T-helper 17 cell (primary cell): ENCODE measurements around the gene OSBPL10. TPM values are rescaled to one million over a fixed set of nuclear protein-coding genes. Genes with fewer than 3 reads are reported as not detected.
"Not testable (repeated sequence)": the region's sequence is repeated elsewhere in the genome, so short reads cannot be mapped to it uniquely, and the experiment has no call there.

Experiments
- ATAC-seq: fragments of 150-1000 bp; cut with Tn5 transposase; 2 replicates; pipeline ENCODE4 v1.10.0; 2021; ENCODE audit warnings: mild to moderate bottlenecking, moderate library complexity
- DNase-seq, 3 donors: peaks; one replicate each; pipeline versions ENCODE4 v3.0.0 to v3.0.0-alpha.2; 2020 to 2021
- H3K9me3 ChIP-seq: one replicate; pipeline ENCODE4 v1.7.0; 2013; ENCODE audit warnings: low read length, mild to moderate bottlenecking; ENCODE audit not compliant: control insufficient read depth, poor library complexity, severe bottlenecking
- H3K27ac Mint-ChIP-seq: one replicate; pipeline ENCODE4 v1.8.0; 2022; ENCODE audit warnings: mild to moderate bottlenecking, moderate library complexity, mixed read lengths
- H3K27me3 Mint-ChIP-seq: one replicate; pipeline ENCODE4 v1.8.0; 2022; ENCODE audit warnings: mixed read lengths
- H3K36me3 Mint-ChIP-seq: one replicate; pipeline ENCODE4 v1.8.0; 2022; ENCODE audit warnings: low read depth, mixed read lengths
- H3K4me1 Mint-ChIP-seq: one replicate; pipeline ENCODE4 v1.8.0; 2022; ENCODE audit warnings: mild to moderate bottlenecking, mixed read lengths
- H3K4me3 Mint-ChIP-seq: one replicate; pipeline ENCODE4 v1.8.0; 2022; ENCODE audit warnings: mild to moderate bottlenecking, moderate library complexity, mixed read lengths
- total RNA-seq, 4 donors: library from RNA in 2 of 4; stranded (reverse) in 2 of 4; gene quantifications; one replicate each; pipeline ENCODE4 v1.2.3 and lab custom pipeline; 2022 to 2026

The OSBPL10 gene
- total RNA-seq, 2 donors from 2014 or later = 8.5 TPM; not detected in 1

DNA sequence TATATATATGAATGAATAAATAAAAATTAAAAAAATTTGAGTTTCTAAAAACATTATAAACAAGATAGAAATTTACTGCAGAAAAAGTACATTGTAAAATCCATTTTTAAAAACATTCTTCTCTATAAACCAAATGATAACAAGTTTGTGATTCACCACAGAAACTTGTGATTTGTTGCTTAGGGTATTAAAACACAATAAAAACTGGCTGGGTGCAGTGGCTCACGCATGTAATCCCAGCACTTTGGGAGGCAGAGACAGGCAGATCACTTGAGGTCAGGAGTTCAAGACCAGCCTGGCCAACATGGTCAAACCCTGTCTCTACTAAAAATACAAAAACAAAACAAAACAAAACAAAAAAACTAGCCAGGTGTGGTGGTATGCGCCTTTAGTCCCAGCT, 197.2 kb downstream of the OSBPL10 start:
- not testable (repeated sequence) for H3K4me3 Mint-ChIP-seq, H3K4me1 Mint-ChIP-seq, ATAC-seq, DNase-seq, H3K36me3 Mint-ChIP-seq, H3K27ac Mint-ChIP-seq, H3K9me3 ChIP-seq
- H3K27me3 Mint-ChIP-seq = peaks cover 16% of the 10 kb centered on the region

- not testable (repeated sequence) for DNase-seq, H3K27ac Mint-ChIP-seq, H3K36me3 Mint-ChIP-seq, H3K4me3 Mint-ChIP-seq, ATAC-seq, H3K9me3 ChIP-seq, H3K4me1 Mint-ChIP-seq
- peaks cover 23% of the 10 kb centered on the region for H3K27me3 Mint-ChIP-seq
Observed at GRCh38 chr3:31782306-31782705, 198.8 kb downstream of the OSBPL10 start.

GRCh38 chr3:31779514-31779913, 201.5 kb downstream of the OSBPL10 start:
- H3K4me3 Mint-ChIP-seq = no peak overlapping the region
- peaks cover 3% of the 10 kb centered on the region for H3K9me3 ChIP-seq
- ATAC-seq (no peak), DNase-seq (no peak)
- H3K36me3 Mint-ChIP-seq = peaks cover 4% of the 10 kb centered on the region
- no peak overlapping the region for H3K27ac Mint-ChIP-seq
- peaks cover 30% of the 10 kb centered on the region for H3K27me3 Mint-ChIP-seq
- peaks cover 4% of the 10 kb centered on the region for H3K4me1 Mint-ChIP-seq

GRCh38 chr3:31777887-31778286, 203.2 kb downstream of the OSBPL10 start:
- H3K9me3 ChIP-seq = peaks cover 3% of the 10 kb centered on the region
- Mint-ChIP-seq H3K36me3 (peaks cover 6% of the 10 kb centered on the region), H3K27me3 (peaks cover 42% of the 10 kb centered on the region), H3K27ac (no peak overlapping the region), H3K4me3 (no peak overlapping the region), H3K4me1 (peaks cover 2% of the 10 kb centered on the region)
- ATAC-seq (no peak), DNase-seq (no peak)

DNA sequence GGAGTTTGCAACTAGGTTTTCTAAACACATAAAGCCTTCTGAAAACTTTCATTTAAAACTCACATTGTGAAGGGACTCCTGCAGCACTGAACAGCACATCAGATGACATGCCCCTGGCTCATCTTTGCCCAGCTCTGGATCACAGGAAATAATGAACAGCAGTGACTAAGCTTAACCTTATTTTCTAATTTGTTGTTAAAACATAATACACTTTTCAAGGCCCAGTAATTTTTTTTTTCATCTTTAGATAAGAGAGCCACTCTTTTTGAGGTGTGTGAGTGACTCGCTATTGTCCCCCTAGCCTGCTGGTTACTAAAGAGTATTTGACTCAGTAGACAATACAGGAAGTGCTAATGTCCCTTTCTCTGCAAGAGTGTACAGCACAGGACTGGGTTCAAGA, 204.0 kb downstream of the OSBPL10 start:
- no peak overlapping the region for H3K27ac Mint-ChIP-seq
- peaks cover 3% of the 10 kb centered on the region for H3K9me3 ChIP-seq
- H3K36me3 Mint-ChIP-seq = peaks cover 6% of the 10 kb centered on the region
- H3K27me3 Mint-ChIP-seq = peaks cover 42% of the 10 kb centered on the region
- no peak overlapping the region for H3K4me3 Mint-ChIP-seq
- DNase-seq (no peak), ATAC-seq (no peak)
- peaks cover 2% of the 10 kb centered on the region for H3K4me1 Mint-ChIP-seq

- H3K27ac Mint-ChIP-seq = no peak overlapping the region
- ATAC-seq = no peak
- peaks cover 39% of the 10 kb centered on the region for H3K27me3 Mint-ChIP-seq
Observed at GRCh38 chr3:31776016-31776415, 205.0 kb downstream of the OSBPL10 start.

GRCh38 chr3:31775383-31775782, 205.7 kb downstream of the OSBPL10 start:
- H3K9me3 ChIP-seq = peaks cover 3% of the 10 kb centered on the region
- peaks cover 6% of the 10 kb centered on the region for H3K36me3 Mint-ChIP-seq
- DNase-seq (no peak), ATAC-seq (no peak)
- peaks cover 2% of the 10 kb centered on the region for H3K4me1 Mint-ChIP-seq
- no peak overlapping the region for H3K4me3 Mint-ChIP-seq
- H3K27me3 Mint-ChIP-seq = peaks cover 33% of the 10 kb centered on the region
- no peak overlapping the region for H3K27ac Mint-ChIP-seq

More at GRCh38 chr3:31776016-31776415, 205.0 kb downstream of the OSBPL10 start:
- Mint-ChIP-seq H3K4me1 (peaks cover 2% of the 10 kb centered on the region), H3K4me3 (no peak overlapping the region), H3K36me3 (peaks cover 6% of the 10 kb centered on the region)
- H3K9me3 ChIP-seq = peaks cover 3% of the 10 kb centered on the region
- no peak for DNase-seq

DNA sequence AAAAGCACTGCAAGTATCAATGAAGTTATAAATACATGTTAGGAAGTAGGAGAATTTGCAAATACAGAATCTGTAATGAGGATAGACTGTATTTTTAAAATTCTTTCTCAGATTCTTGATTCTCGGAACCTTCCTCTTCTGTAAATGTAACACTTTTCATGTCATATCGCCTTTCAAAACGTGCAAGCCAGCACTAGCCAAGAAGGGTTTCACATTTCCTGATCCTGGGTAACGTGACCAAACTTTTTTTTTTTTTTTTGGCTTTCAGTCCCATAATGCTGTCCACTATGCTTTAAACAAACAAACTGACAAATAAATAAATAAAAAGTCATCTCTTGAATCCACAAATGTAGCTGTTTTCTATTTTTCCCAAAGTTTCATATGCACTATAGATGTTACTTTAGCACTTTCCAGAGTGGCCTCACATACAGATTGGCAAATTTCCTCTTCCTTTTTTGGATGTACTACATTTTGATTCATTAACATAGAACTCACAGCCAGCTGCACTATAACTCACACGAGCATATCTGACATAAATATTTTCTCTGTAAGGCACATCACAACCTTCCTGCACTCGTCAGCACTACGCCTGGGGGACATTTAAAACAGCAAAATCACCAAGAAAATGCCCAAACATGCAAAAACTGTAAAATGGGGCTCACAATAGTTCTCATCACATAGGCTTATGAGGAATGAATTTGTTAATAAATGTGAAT, 208.1 kb downstream of the OSBPL10 start:
- DNase-seq = no peak
- H3K4me3 Mint-ChIP-seq = no peak overlapping the region
- H3K27ac Mint-ChIP-seq = no peak overlapping the region
- H3K27me3 Mint-ChIP-seq = peaks cover 30% of the 10 kb centered on the region
- H3K9me3 ChIP-seq = peaks cover 3% of the 10 kb centered on the region
- H3K4me1 Mint-ChIP-seq = peaks cover 5% of the 10 kb centered on the region
- peaks cover 4% of the 10 kb centered on the region for H3K36me3 Mint-ChIP-seq
- no peak for ATAC-seq

DNA sequence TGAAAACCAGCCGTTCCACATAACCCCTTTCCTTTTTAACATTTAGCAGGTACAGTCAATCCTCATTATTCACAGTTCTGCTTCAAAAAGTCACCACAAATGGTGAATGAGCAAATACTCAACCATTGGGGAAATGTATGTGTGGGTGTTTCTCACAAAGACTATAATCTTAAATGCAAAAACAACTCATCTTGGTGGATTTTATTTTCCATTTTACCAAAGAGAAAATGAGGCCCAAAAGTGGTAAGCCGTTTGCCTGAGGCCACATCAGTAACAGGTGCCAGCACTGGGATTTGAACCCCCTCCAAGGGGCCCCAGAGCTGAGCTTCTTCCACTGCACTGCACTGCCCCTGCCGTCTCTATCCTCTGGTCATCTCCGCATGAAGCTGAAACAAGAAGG, 208.8 kb downstream of the OSBPL10 start:
- Mint-ChIP-seq H3K27me3 (peaks cover 25% of the 10 kb centered on the region), H3K36me3 (peaks cover 4% of the 10 kb centered on the region), H3K4me3 (no peak overlapping the region), H3K27ac (no peak overlapping the region), H3K4me1 (peaks cover 7% of the 10 kb centered on the region)
- ATAC-seq (no peak), DNase-seq (no peak)
- H3K9me3 ChIP-seq = no peaks in the 10 kb centered on the region

- DNase-seq (no peak), ATAC-seq (no peak)
- H3K9me3 ChIP-seq = no peaks in the 10 kb centered on the region
- peaks cover 23% of the 10 kb centered on the region for H3K27me3 Mint-ChIP-seq
- H3K36me3 Mint-ChIP-seq = peaks cover 4% of the 10 kb centered on the region
- H3K4me1 Mint-ChIP-seq = peaks cover 8% of the 10 kb centered on the region
- H3K4me3 Mint-ChIP-seq = no peak overlapping the region
- H3K27ac Mint-ChIP-seq = no peak overlapping the region
Observed at GRCh38 chr3:31770822-31771326, 210.2 kb downstream of the OSBPL10 start.

GRCh38 chr3:31768479-31769125, 212.5 kb downstream of the OSBPL10 start:
- Mint-ChIP-seq H3K36me3 (peaks cover 2% of the 10 kb centered on the region), H3K27ac (no peak overlapping the region), H3K4me1 (peaks cover 9% of the 10 kb centered on the region), H3K27me3 (peaks cover 13% of the 10 kb centered on the region), H3K4me3 (no peak overlapping the region)
- ATAC-seq (no peak), DNase-seq (peak in 1 of 3 donors; percentile 23)
- no peaks in the 10 kb centered on the region for H3K9me3 ChIP-seq

- Mint-ChIP-seq H3K27ac (no peak overlapping the region), H3K4me1 (peaks cover 9% of the 10 kb centered on the region), H3K4me3 (no peak overlapping the region), H3K36me3 (peaks cover 2% of the 10 kb centered on the region), H3K27me3 (peaks cover 6% of the 10 kb centered on the region)
- no peak for ATAC-seq
- no peak for DNase-seq
- H3K9me3 ChIP-seq = no peaks in the 10 kb centered on the region
Observed at GRCh38 chr3:31767920-31768319, 213.1 kb downstream of the OSBPL10 start.

GRCh38 chr3:31766669-31767068, 214.4 kb downstream of the OSBPL10 start:
- peaks cover 12% of the 10 kb centered on the region for H3K4me1 Mint-ChIP-seq
- ATAC-seq = no peak
- H3K9me3 ChIP-seq = no peaks in the 10 kb centered on the region
- DNase-seq = no peak
- peaks cover 2% of the 10 kb centered on the region for H3K36me3 Mint-ChIP-seq
- H3K4me3 Mint-ChIP-seq = no peak overlapping the region
- H3K27me3 Mint-ChIP-seq = peaks cover 6% of the 10 kb centered on the region
- no peak overlapping the region for H3K27ac Mint-ChIP-seq
